ENCODE results near the gene SPATS2L.

DNA sequence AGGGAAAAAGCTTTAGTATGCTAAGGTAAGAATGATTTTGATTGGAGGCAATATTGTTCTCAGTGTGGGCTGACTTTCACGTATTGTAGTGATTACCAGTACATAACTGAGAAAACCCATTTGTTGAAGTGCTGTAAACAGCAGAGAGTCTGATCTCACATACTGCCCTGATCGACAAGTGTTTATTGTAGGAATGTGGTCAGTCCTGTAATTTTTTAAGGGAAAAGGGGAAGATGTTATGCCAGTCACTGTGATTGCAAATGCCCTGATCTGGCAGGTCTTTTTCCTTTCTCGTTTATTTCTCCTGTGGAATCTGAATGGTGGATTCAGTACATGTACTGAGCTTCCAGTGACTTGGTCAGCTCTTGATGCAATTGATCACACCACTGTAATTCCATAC, 11.5 kb downstream of the SPATS2L start:
- TF ChIP-seq, protein P1, sequence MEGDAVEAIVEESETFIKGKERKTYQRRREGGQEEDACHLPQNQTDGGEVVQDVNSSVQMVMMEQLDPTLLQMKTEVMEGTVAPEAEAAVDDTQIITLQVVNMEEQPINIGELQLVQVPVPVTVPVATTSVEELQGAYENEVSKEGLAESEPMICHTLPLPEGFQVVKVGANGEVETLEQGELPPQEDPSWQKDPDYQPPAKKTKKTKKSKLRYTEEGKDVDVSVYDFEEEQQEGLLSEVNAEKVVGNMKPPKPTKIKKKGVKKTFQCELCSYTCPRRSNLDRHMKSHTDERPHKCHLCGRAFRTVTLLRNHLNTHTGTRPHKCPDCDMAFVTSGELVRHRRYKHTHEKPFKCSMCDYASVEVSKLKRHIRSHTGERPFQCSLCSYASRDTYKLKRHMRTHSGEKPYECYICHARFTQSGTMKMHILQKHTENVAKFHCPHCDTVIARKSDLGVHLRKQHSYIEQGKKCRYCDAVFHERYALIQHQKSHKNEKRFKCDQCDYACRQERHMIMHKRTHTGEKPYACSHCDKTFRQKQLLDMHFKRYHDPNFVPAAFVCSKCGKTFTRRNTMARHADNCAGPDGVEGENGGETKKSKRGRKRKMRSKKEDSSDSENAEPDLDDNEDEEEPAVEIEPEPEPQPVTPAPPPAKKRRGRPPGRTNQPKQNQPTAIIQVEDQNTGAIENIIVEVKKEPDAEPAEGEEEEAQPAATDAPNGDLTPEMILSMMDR (IDR thresholded peaks at IDR 0.05), result no peak
- TF ChIP-seq EZH2 (IDR thresholded peaks at IDR 0.05), result no peak
